DOHH2 (cell line): ENCODE measurements around the gene PSMB2.

Experiments used
- H3F3A ChIP-seq: fragments of 200-600 bp; sonication (generic), shearing (Covaris generic); 2 replicates; pipeline ENCODE4 v1.6.0; 2016; ENCODE audit warnings: antibody characterized with exemption, mild to moderate bottlenecking; ENCODE audit not compliant: control insufficient read depth, insufficient read depth
- H3K27ac ChIP-seq: fragments of 200-600 bp; sonication (generic); 2 replicates; pipeline ENCODE4 v1.5.1; 2014; ENCODE audit warnings: low read depth, mild to moderate bottlenecking, low read length, moderate library complexity
- H3K27me3 ChIP-seq: fragments of 200-600 bp; sonication (generic); 2 replicates; pipeline ENCODE4 v1.6.1; 2014; ENCODE audit warnings: mild to moderate bottlenecking, low read length, mixed read lengths; ENCODE audit not compliant: control insufficient read depth
- H3K36me3 ChIP-seq: fragments of 200-600 bp; sonication (generic); 2 replicates; pipeline ENCODE4 v1.6.1; 2014; ENCODE audit warnings: mild to moderate bottlenecking, low read length, moderate library complexity, mixed read lengths; ENCODE audit not compliant: control insufficient read depth
- H3K4me1 ChIP-seq: fragments of 200-600 bp; sonication (generic); 2 replicates; pipeline ENCODE4 v1.6.1; 2014; ENCODE audit warnings: mild to moderate bottlenecking, low read length, mixed read lengths; ENCODE audit not compliant: control insufficient read depth
- H3K4me2 ChIP-seq: fragments of 200-600 bp; sonication (generic); 2 replicates; pipeline ENCODE4 v1.6.0; 2014; ENCODE audit warnings: mild to moderate bottlenecking, low read length, moderate library complexity
- H3K4me3 ChIP-seq: fragments of 200-600 bp; sonication (generic); 2 replicates; pipeline ENCODE4 v1.5.1; 2014; ENCODE audit warnings: mild to moderate bottlenecking, low read length, mixed read lengths
- H3K79me2 ChIP-seq: fragments of 200-600 bp; sonication (generic); 2 replicates; pipeline ENCODE4 v1.6.1; 2014; ENCODE audit warnings: mild to moderate bottlenecking, low read length, mixed read lengths; ENCODE audit not compliant: control insufficient read depth
- H3K9me2 ChIP-seq: fragments of 200-600 bp; sonication (generic); replicated peaks from 2 replicates; pipeline ENCODE4 v1.6.1; 2014; ENCODE audit warnings: mild to moderate bottlenecking, low read length, mixed read lengths; ENCODE audit not compliant: control insufficient read depth
- H3K9me3 ChIP-seq: fragments of 200-600 bp; sonication (generic); 2 replicates; pipeline ENCODE4 v1.6.1; 2014; ENCODE audit warnings: antibody characterized with exemption, low read length, mixed read lengths; ENCODE audit not compliant: control insufficient read depth, insufficient read depth
- H4K20me1 ChIP-seq: fragments of 200-600 bp; sonication (generic); 2 replicates; pipeline ENCODE4 v1.6.0; 2014; ENCODE audit warnings: low read depth, mild to moderate bottlenecking, antibody characterized with exemption, low read length, moderate library complexity; ENCODE audit not compliant: control insufficient read depth, insufficient read depth
- EZH2phosphoT487 ChIP-seq: fragments of 200-600 bp; sonication (generic); IDR thresholded peaks from 2 replicates; pipeline ENCODE4 v1.6.1; 2017; ENCODE audit warnings: borderline replicate concordance, mild to moderate bottlenecking, antibody characterized with exemption, low read length, moderate library complexity, mixed read lengths
- TF ChIP-seq, protein P1 (sequence below): fragments of 200-600 bp; sonication (generic); IDR thresholded peaks from one replicate; pipeline ENCODE4 v1.5.1; 2014; ENCODE audit warnings: antibody characterized with exemption, mild to moderate bottlenecking, low read depth, low read length; ENCODE audit not compliant: poor library complexity, severe bottlenecking

The PSMB2 gene

DNA sequence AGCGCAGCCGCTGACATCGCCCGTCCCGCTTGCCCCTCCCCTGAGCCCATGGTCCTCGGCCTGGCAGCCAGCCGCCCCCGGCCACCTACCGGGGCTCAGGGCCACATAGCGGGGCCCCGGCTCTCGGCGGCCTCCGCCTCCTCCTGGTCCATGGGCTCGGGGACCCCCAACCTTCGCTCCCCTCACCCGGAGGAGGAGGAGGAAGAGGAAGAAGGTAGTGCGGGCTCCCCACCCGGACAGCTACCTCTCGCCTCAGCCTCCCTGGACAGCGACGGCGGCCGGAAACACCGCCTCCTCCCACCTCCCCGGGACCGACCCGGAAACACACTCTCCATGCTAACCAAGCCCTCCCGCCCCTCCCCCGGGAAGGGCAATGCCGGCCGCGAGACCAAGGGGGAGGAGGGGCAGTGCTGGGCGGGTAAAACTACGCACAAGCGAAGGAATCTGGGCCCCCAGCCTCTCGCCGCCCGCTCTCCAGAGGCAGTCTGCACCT, 84.2 kb downstream of the PSMB2 start, which contains the start of gene KIAA0319L:
TSS of gene KIAA0319L (minus strand) at position 286 of the 493 bp plus-strand sequence. CDS start 2,912 bp downstream, outside the sequence.
- Histone ChIP-seq H4K20me1 (no peaks in the 10 kb centered on the region), H3K27ac (peak within 1 kb of the TSS; percentile 64), H3K9me2 (no peaks in the 10 kb centered on the region), H3K27me3 (no peaks in the 10 kb centered on the region), H3F3A (peaks cover 5% of the 10 kb centered on the region), H3K36me3 (peaks cover 22% of the 10 kb centered on the region), H3K9me3 (no peaks in the 10 kb centered on the region), H3K4me3 (peak within 1 kb of the TSS; percentile 96), H3K79me2 (peaks cover 33% of the 10 kb centered on the region), H3K4me1 (peaks cover 27% of the 10 kb centered on the region), H3K4me2 (peak within 1 kb of the TSS; percentile 94)
- TF ChIP-seq, protein P1, sequence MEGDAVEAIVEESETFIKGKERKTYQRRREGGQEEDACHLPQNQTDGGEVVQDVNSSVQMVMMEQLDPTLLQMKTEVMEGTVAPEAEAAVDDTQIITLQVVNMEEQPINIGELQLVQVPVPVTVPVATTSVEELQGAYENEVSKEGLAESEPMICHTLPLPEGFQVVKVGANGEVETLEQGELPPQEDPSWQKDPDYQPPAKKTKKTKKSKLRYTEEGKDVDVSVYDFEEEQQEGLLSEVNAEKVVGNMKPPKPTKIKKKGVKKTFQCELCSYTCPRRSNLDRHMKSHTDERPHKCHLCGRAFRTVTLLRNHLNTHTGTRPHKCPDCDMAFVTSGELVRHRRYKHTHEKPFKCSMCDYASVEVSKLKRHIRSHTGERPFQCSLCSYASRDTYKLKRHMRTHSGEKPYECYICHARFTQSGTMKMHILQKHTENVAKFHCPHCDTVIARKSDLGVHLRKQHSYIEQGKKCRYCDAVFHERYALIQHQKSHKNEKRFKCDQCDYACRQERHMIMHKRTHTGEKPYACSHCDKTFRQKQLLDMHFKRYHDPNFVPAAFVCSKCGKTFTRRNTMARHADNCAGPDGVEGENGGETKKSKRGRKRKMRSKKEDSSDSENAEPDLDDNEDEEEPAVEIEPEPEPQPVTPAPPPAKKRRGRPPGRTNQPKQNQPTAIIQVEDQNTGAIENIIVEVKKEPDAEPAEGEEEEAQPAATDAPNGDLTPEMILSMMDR: no peak
- no peak for TF ChIP-seq EZH2phosphoT487

DNA sequence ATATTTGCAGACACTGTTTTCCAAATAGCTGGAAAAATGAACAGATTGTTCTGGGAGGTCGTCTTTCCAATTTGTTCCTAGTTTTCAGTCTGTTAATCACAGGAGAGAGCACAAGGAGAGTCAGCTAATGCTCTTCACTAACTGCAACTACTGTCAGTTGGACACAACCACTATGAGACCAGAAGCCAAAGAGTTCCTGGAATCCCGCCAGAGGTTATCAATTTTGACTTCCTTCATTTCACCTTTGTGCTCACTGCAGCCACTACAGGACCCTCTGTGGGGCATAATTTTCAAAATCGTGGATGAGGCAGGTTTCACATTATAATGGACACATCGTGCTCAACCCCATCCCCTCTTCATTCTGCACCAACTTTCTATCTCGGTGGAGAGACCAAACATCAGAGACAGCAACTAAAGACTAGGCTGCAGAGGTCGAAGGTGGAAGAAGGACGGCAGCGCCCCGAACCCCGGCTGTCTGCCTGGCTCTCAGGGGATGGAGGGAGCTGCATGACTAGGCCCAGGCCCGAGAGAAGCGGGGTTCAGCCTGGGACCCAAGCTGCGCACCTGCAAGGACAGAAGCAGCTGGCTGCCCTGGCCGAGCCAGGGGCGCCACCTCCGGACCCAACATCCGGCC, 84.7 kb downstream of the PSMB2 start:
- peak overlapping the region; percentile 94 for H3K4me2 ChIP-seq
- peaks cover 5% of the 10 kb centered on the region for H3F3A ChIP-seq
- peak overlapping the region; percentile 96 for H3K4me3 ChIP-seq
- TF ChIP-seq, protein P1: no peak
- TF ChIP-seq EZH2phosphoT487: no peak
- no peaks in the 10 kb centered on the region for H4K20me1 ChIP-seq
- no peaks in the 10 kb centered on the region for H3K9me2 ChIP-seq
- no peaks in the 10 kb centered on the region for H3K27me3 ChIP-seq
- peaks cover 33% of the 10 kb centered on the region for H3K79me2 ChIP-seq
- peak overlapping the region; percentile 64 for H3K27ac ChIP-seq
- no peaks in the 10 kb centered on the region for H3K9me3 ChIP-seq
- peaks cover 28% of the 10 kb centered on the region for H3K36me3 ChIP-seq
- peaks cover 27% of the 10 kb centered on the region for H3K4me1 ChIP-seq

DNA sequence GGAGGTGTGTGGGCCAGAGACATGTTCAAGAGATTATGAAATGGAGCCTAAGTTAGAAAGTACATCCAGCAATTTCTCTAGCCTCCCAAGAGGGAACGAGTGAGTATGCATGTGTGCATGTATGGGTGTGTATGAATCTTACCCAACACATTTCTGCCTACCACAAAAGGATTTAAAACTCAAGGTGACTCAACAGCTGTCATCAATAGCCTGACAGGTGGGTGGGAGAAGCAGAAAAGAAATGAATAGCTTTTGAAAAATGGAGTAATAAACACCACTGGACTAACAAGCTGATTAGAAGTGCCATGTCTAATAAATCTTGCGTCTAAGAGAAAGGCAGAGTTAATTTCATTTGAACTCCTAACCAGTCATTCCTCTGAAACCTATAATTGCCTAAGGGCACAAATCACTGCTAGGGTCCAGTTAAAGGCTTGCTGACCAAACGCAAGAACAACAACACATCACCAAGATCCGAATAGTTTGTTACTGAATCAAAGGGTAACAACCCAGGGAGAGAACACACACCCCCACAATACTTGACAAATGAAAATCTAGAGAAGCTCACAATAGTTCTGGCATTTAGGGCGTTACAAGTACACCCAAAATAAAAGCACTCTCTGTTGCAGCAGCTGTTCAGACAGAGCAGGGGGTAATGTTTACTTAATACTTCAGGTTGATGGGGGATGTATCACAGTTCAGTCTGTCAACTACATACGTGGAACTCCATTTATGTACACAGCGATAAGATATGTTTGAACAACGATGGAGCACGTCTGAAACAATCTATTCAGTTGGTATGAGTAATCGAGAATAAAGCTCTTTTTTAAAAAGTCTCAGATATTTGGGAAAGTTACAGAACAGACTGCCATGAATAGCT, 85.5 kb downstream of the PSMB2 start:
- Histone ChIP-seq H4K20me1 (no peaks in the 10 kb centered on the region), H3K9me3 (no peaks in the 10 kb centered on the region), H3K4me2 (peak overlapping the region; percentile 94), H3K79me2 (peaks cover 33% of the 10 kb centered on the region), H3K27ac (no peak overlapping the region), H3K36me3 (peaks cover 29% of the 10 kb centered on the region), H3F3A (peaks cover 5% of the 10 kb centered on the region), H3K27me3 (no peaks in the 10 kb centered on the region), H3K9me2 (no peaks in the 10 kb centered on the region), H3K4me3 (peak overlapping the region; percentile 96), H3K4me1 (peaks cover 27% of the 10 kb centered on the region)
- no peak for TF ChIP-seq EZH2phosphoT487
- TF ChIP-seq, protein P1: no peak
